Stomach (tissue), 9 donors: ENCODE results near the gene CTIF. TPM values are rescaled to one million over a fixed set of nuclear protein-coding genes. Genes with fewer than 3 reads are reported as not detected.
A peak's percentile ranks its signal among the peaks of the same experiment; 100 is the strongest.

Experiments used
- DNase-seq, 2 donors: peaks; one replicate each; pipeline versions ENCODE4 v3.0.0 to v3.0.0-alpha.2; 2013 to 2019
- H3K27ac ChIP-seq, 5 donors: fragments of 200-600 bp in 4 of 5; sonication (generic) in 4 of 5; one replicate each; pipeline ENCODE4 v1.5.1; 2013 to 2019; ENCODE audit warnings: mild to moderate bottlenecking in 1 of 5, moderate library complexity in 1 of 5
- H3K27me3 ChIP-seq, 3 donors: fragments of 200-600 bp; sonication (generic); one replicate each; pipeline ENCODE4 v1.5.1; 2017 to 2019; ENCODE audit warnings: mixed run types in 1 of 3
- H3K36me3 ChIP-seq, 4 donors: fragments of 200-600 bp; sonication (generic); 1 replicate in 3 of 4; 2 replicates in 1 of 4; pipeline ENCODE4 v1.5.1; 2016 to 2019
- H3K4me1 ChIP-seq, 4 donors: fragments of 200-600 bp; sonication (generic); one replicate each; pipeline ENCODE4 v1.5.1; 2016 to 2019
- H3K4me3 ChIP-seq, 4 donors: fragments of 200-600 bp; sonication (generic) in 3 of 4; one replicate each; pipeline ENCODE4 v1.5.1; 2016 to 2019; ENCODE audit warnings: mild to moderate bottlenecking in 1 of 4
- H3K9me3 ChIP-seq, 4 donors: fragments of 200-600 bp; sonication (generic); one replicate each; pipeline ENCODE4 v1.5.1; 2016 to 2019
- EP300 ChIP-seq: sonication (generic); formaldehyde crosslinking; IDR thresholded peaks from one replicate; pipeline ENCODE4 v1.6.1; 2017; ENCODE audit warnings: antibody characterized with exemption
- POLR2A ChIP-seq, 4 donors: fragments of 450-650 bp; IDR thresholded peaks; one replicate each; pipeline ENCODE4 v1.6.1; 2016; ENCODE audit warnings: antibody characterized with exemption in 4 of 4, control low read depth in 2 of 4, mild to moderate bottlenecking in 1 of 4, moderate library complexity in 1 of 4
- POLR2AphosphoS5 ChIP-seq, 3 donors: sonication (generic); formaldehyde crosslinking; IDR thresholded peaks; one replicate each; pipeline ENCODE4 v1.6.1; 2016; ENCODE audit warnings: antibody characterized with exemption in 3 of 3
- WGBS, 5 donors: extraction: QIAGEN DNeasy Blood & Tissue Kit in 3 of 5; methylation state at CpG; one replicate each; pipeline versions ENCODE4 v1.1.5 to v1.1.7; 2013 to 2018; 5-methylcytosine and 5-hydroxymethylcytosine counted together
- intact Hi-C: fragments of 100-400 bp; cut with DNase I; formaldehyde crosslinking; loops from one replicate; pipeline ENCODE4 v1.15.1; 2023; ENCODE audit warnings: low total_unique reads
- polyA plus RNA-seq, 3 donors: library from polyadenylated mRNA; stranded (reverse); fragments of 200-250 nt; gene quantifications; one replicate each; pipeline ENCODE4 v1.2.3, GENCODE V29; 2013
- total RNA-seq, 5 donors: library from RNA; depleted of rRNA; stranded (reverse); fragments of >200 nt; gene quantifications; one replicate each; pipeline versions ENCODE4 v1.1.0 to v1.2.3, GENCODE V29; 2014 to 2016
- TF ChIP-seq, protein P1 (sequence below), 7 experiments: fragments of 450-650 bp in 4 of 7; fragments of 200-600 bp in 3 of 7; sonication (generic) in 3 of 7; IDR thresholded peaks; one replicate each; pipeline ENCODE4 v1.5.1; 2016 to 2019; ENCODE audit warnings: antibody characterized with exemption in 7 of 7, control low read depth in 2 of 7, mild to moderate bottlenecking in 1 of 7
- donor health status: healthy with polysubstance abuse.
- donor health status: Bipolar disorder and iron deficiency.
- donor health status: healthy.

The CTIF gene
- total and polyA plus RNA-seq, 8 donors: 16.3 to 105 (median 30.3) TPM

DNA sequence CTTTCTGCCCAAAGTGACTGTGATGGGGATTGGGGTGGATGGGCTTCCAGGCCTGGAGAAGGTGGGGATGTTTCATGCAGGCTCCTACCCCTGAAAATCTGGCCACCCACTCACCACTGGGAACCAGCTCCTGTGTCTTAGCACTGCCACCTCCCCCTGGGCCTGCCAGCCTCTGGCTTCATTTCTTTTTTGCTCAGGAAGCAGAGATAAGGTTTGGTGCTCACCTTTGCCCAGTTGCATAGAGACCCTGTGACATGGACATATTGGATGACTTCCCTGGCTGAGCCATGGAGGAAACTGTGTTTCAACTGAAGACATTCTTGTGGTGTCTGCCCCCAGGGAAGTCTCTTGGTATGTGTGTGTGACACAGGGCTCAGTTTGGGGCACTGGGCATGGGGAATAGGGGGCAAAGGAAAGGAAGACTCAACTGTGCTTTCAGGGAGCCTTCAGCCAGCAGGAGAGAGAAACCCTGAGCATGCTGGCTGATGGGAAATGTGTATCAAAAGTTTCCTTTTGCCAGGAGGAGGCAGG, 16.7 kb downstream of the CTIF start:
- Histone ChIP-seq H3K36me3 (peaks cover 0 to 17% (median 4%) of the 10 kb centered on the region in 4 donors), H3K27me3 (no peaks in the 10 kb centered on the region), H3K9me3 (peaks cover 0 to 8% (median 5%) of the 10 kb centered on the region in 4 donors), H3K4me3 (no peak overlapping the region), H3K27ac (no peak overlapping the region), H3K4me1 (peaks cover 0 to 9% (median 0%) of the 10 kb centered on the region in 4 donors)
- no peak for DNase-seq
- intact Hi-C loops: no loop called here
- TF ChIP-seq, protein P1, sequence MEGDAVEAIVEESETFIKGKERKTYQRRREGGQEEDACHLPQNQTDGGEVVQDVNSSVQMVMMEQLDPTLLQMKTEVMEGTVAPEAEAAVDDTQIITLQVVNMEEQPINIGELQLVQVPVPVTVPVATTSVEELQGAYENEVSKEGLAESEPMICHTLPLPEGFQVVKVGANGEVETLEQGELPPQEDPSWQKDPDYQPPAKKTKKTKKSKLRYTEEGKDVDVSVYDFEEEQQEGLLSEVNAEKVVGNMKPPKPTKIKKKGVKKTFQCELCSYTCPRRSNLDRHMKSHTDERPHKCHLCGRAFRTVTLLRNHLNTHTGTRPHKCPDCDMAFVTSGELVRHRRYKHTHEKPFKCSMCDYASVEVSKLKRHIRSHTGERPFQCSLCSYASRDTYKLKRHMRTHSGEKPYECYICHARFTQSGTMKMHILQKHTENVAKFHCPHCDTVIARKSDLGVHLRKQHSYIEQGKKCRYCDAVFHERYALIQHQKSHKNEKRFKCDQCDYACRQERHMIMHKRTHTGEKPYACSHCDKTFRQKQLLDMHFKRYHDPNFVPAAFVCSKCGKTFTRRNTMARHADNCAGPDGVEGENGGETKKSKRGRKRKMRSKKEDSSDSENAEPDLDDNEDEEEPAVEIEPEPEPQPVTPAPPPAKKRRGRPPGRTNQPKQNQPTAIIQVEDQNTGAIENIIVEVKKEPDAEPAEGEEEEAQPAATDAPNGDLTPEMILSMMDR (IDR thresholded peaks at IDR 0.05): no peak
- no peak for TF ChIP-seq EP300

DNA sequence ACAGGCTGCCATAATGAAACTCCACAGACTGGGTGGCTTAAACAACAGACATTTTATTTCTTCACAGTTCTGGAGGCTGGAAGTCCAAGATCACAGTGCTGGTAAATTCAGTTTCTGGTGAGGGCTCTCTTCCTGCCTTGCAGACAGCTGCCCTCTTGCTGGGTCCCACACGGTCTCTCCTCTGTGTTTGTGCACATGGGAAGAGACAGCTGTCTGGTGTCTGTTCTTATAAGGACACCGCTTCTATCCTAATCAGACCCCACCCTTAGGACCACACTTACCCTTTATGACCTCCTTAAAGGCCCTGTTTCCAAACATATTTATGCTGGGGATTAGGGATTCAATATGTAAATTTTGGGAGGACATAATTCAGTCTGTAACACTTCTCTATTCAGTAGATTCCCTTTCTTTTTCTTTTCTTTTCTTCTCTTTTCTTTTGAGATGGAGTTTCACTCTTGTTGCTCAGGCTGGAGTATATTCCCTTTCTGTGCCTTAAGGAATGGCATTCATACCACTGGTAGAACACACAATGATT, 18.9 kb downstream of the CTIF start:
- Histone ChIP-seq H3K4me3 (no peak overlapping the region), H3K4me1 (peaks cover 0 to 9% (median 4%) of the 10 kb centered on the region in 4 donors), H3K9me3 (peaks cover 0 to 8% (median 5%) of the 10 kb centered on the region in 4 donors), H3K36me3 (peaks cover 0 to 17% (median 4%) of the 10 kb centered on the region in 4 donors), H3K27me3 (no peaks in the 10 kb centered on the region), H3K27ac (peak overlapping the region in 1 of 5 donors; percentile 5)
- no peak for DNase-seq
- 92 to 100% (median 94%) methylated on average over 2 of the region's 2 CpGs for WGBS, 5 donors
- TF ChIP-seq POLR2AphosphoS5 (IDR thresholded peaks at IDR 0.05) (no peak), EP300 (no peak), POLR2A (IDR thresholded peaks at IDR 0.05) (no peak)
- TF ChIP-seq, protein P1 (IDR thresholded peaks at IDR 0.05): no peak
- intact Hi-C loops: no loop called here

DNA sequence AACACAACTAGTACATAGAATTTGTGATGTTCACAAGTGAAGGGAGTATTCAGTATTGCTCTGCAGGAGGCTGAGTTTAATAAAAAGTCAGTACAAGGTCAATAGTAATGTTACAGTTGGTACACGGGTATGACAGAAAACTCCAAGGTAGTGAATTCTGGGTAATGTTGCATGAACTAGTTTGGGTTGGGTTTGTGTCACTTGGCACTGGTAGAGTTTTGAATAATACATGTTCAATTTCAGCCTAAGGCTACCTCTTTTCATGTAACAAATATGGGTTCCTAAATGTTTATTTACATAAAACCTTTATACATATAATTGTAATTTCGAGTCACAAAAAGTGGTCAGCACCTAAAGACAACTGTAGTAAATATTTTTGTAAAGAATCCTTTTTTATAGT, 19.4 kb downstream of the CTIF start:
- Histone ChIP-seq H3K4me3 (no peak overlapping the region), H3K27ac (peak overlapping the region in 1 of 5 donors; percentile 5), H3K9me3 (peaks cover 0 to 8% (median 5%) of the 10 kb centered on the region in 4 donors), H3K27me3 (no peaks in the 10 kb centered on the region), H3K4me1 (peaks cover 0 to 12% (median 4%) of the 10 kb centered on the region in 4 donors), H3K36me3 (peaks cover 0 to 17% (median 4%) of the 10 kb centered on the region in 4 donors)
- no peak for DNase-seq
- WGBS, 5 donors: 65 to 87% (median 81%) methylated on average over 2 of the region's 2 CpGs
- intact Hi-C loops: no loop called here
- TF ChIP-seq, protein P1 (IDR thresholded peaks at IDR 0.05): no peak
- TF ChIP-seq EP300 (no peak), POLR2A (IDR thresholded peaks at IDR 0.05) (no peak), POLR2AphosphoS5 (IDR thresholded peaks at IDR 0.05) (no peak)

DNA sequence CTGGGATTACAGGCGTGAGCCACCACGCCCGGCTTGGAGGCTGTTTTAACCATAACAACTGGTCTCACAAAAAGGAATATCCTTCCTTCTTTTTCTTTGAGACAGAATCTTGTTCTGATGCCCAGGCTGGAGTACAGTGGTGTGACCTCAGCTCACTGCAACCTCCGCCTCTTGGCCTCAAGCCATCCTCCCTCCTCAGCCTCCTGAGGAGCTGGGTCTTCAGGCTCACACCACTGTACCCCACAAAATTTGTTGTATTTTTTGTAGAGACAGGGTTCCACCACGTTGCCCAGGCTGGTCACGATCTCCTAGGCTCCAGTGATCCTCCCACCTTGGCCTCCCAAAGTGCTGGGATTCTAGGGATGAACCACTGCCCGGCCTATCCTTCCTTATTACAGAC, 21.7 kb downstream of the CTIF start:
- no peak overlapping the region for H3K27ac ChIP-seq
- TF ChIP-seq, protein P1 (IDR thresholded peaks at IDR 0.05): no peak
- TF ChIP-seq POLR2AphosphoS5 (IDR thresholded peaks at IDR 0.05) (no peak), POLR2A (IDR thresholded peaks at IDR 0.05) (no peak), EP300 (no peak)
- intact Hi-C loops: no loop called here
- peaks cover 0 to 10% (median 0%) of the 10 kb centered on the region in 4 donors for H3K36me3 ChIP-seq
- WGBS, 5 donors: 84 to 94% (median 93%) methylated on average over 7 of the region's 7 CpGs
- no peak overlapping the region for H3K4me3 ChIP-seq
- DNase-seq: no peak
- H3K27me3 ChIP-seq: no peaks in the 10 kb centered on the region
- peaks cover 0 to 8% (median 5%) of the 10 kb centered on the region in 4 donors for H3K9me3 ChIP-seq
- H3K4me1 ChIP-seq: peaks cover 0 to 21% (median 4%) of the 10 kb centered on the region in 4 donors
